Measurements from ENCODE around the gene MSS51.

- no peak for TF ChIP-seq CTCF (IDR thresholded peaks at IDR 0.05; ENCODE audit: low read depth, low read length)
- TF ChIP-seq POLR2A (IDR thresholded peaks at IDR 0.05; ENCODE audit: extremely low read depth, insufficient read length) = no peak
These were observed 46.8 kb downstream of the MSS51 start for GRCh38 chr10:73386583-73386982.

Measured in NB4 (cell line).